Measurements from ENCODE around the gene TAS1R3. TPM values are rescaled to one million over a fixed set of nuclear protein-coding genes. Genes with fewer than 3 reads are reported as not detected.

Gene TAS1R3
- total and polyA plus RNA-seq, 2 of the 4 experiments (the other 2 are of a cell fraction): under 0.01 to 0.05 TPM

- in situ Hi-C loops (cut with MboI; ENCODE audit: low sequenced_read_pairs): no loop called here
- no peak overlapping the region for H3K18ac ChIP-seq (ENCODE audit: low read depth, low read length)
- CTCF ChIA-PET: no interaction called here
Observed at GRCh38 chr1:1319646-1319941, 11.5 kb upstream of the TAS1R3 start.

More at GRCh38 chr1:1319646-1319941, 11.5 kb upstream of the TAS1R3 start:
- H4K91ac ChIP-seq (ENCODE audit: insufficient read depth, low read depth, low read length): no peak overlapping the region
- H2AK5ac ChIP-seq (ENCODE audit: low read depth, low read length): no peak overlapping the region
- H3K79me1 ChIP-seq (ENCODE audit: low read depth in 1 of 2, low read length in 2 of 2): peaks cover 14 to 75% of the 10 kb centered on the region in 2 experiments
- H3K9me3 ChIP-seq (ENCODE audit: control insufficient read depth, insufficient read depth, low read length): no peaks in the 10 kb centered on the region
- H3K9me1 ChIP-seq (ENCODE audit: insufficient read depth, low read length): peaks cover 4% of the 10 kb centered on the region
- H4K20me1 ChIP-seq (ENCODE audit: insufficient read depth, low read length): peaks cover 75% of the 10 kb centered on the region
- no peak overlapping the region for H3K4me2 ChIP-seq (ENCODE audit: low read depth, low read length)
- H2BK15ac ChIP-seq (ENCODE audit: low read depth, low read length): no peak overlapping the region
- intact Hi-C loops (cut with micrococcal nuclease) (no loop called here), dilution Hi-C loops (cut with HindIII; ENCODE audit: low sequenced_read_pairs, unreplicated experiment) (no loop called here)
- no peak overlapping the region for H3K9ac ChIP-seq (ENCODE audit: low read depth, low read length)
- H3K4me3 ChIP-seq (ENCODE audit: insufficient read depth, low read depth, low read length): no peak overlapping the region
- no TSS peak for BruUV-seq (replicated peaks)
- no peaks in the 10 kb centered on the region for H3K27me3 ChIP-seq (ENCODE audit: control insufficient read depth, insufficient read depth, low read length)
- H2BK120ac ChIP-seq (ENCODE audit: low read depth, low read length): no peak overlapping the region
- H2BK20ac ChIP-seq (ENCODE audit: low read depth, low read length): no peak overlapping the region
- no peak overlapping the region for H3K4ac ChIP-seq (ENCODE audit: low read depth, low read length)
- H2BK5ac ChIP-seq (ENCODE audit: low read depth, low read length, poor library complexity, severe bottlenecking): no peak overlapping the region
- ATAC-seq (ENCODE audit: low read depth) (no peak), DNase-seq (no peak)
- no peak overlapping the region for H3K56ac ChIP-seq (ENCODE audit: extremely low read depth, insufficient read depth, low read length)
- H3K4me1 ChIP-seq (ENCODE audit: control insufficient read depth, insufficient read depth, low read length): peaks cover 13% of the 10 kb centered on the region; the same call in 1 of the 2 replicates
- H2AFZ ChIP-seq (replicated peaks; ENCODE audit: low read length, poor library complexity): peak overlapping the region; percentile 11
- H2AK9ac ChIP-seq (replicated peaks; ENCODE audit: low read depth, low read length, poor library complexity): peak overlapping the region; percentile 71
- H3K27ac ChIP-seq (ENCODE audit: insufficient read depth, low read length): no peak overlapping the region
- no peak overlapping the region for H3K14ac ChIP-seq (replicated peaks; ENCODE audit: low read depth, low read length)
- no peak overlapping the region for H4K5ac ChIP-seq (ENCODE audit: low read depth, low read length)
- H4K8ac ChIP-seq (ENCODE audit: low read depth in 2 of 2, low read length in 2 of 2): no peak overlapping the region
- H3K23ac ChIP-seq (ENCODE audit: low read depth, low read length): no peak overlapping the region
- WGBS, 2 experiments (ENCODE audit: extremely low coverage in 2 of 2, insufficient read length in 1 of 2): 95% methylated on average over 9 of the region's 13 CpGs; no CpG with 5 or more reads in 1 of the 2 experiments
- H3K36me3 ChIP-seq (ENCODE audit: control insufficient read depth, insufficient read depth, low read length): peaks cover 37% of the 10 kb centered on the region
- no peak for TF ChIP-seq MXI1 (IDR thresholded peaks at IDR 0.05; ENCODE audit: borderline replicate concordance, low read depth, low read length)
- no peak for TF ChIP-seq MAFK (IDR thresholded peaks at IDR 0.05; ENCODE audit: low read depth, low read length)
- TF ChIP-seq CHD1 (IDR thresholded peaks at IDR 0.05; ENCODE audit: low read depth, low read length): no peak
- no peak for TF ChIP-seq SMC3 (IDR thresholded peaks at IDR 0.05; ENCODE audit: low read depth, low read length)
- POLR2A ChIA-PET (ENCODE audit: unreplicated experiment): no interaction called here
